Sigmoid colon (tissue), 4 donors: ENCODE results near the gene SLC9B2.

ENCODE experiments used
- CTCF ChIP-seq, 4 experiments: fragments of 450-650 bp in 3 of 4; fragments of 200-600 bp in 1 of 4; IDR thresholded peaks; one replicate each; pipeline ENCODE4 v1.5.1; 2016 to 2019; ENCODE audit warnings: antibody characterized with exemption in 4 of 4, mild to moderate bottlenecking in 3 of 4, moderate library complexity in 2 of 4
- EP300 ChIP-seq, 4 donors: sonication (generic); formaldehyde crosslinking; IDR thresholded peaks; one replicate each; pipeline ENCODE4 v1.6.1; 2017; ENCODE audit warnings: antibody characterized with exemption in 4 of 4
- POLR2A ChIP-seq, 2 donors: fragments of 450-650 bp; IDR thresholded peaks; one replicate each; pipeline ENCODE4 v1.6.1; 2016; ENCODE audit warnings: antibody characterized with exemption in 2 of 2, mild to moderate bottlenecking in 2 of 2, moderate library complexity in 2 of 2
- POLR2AphosphoS5 ChIP-seq, 4 donors: sonication (generic); formaldehyde crosslinking; IDR thresholded peaks; one replicate each; pipeline ENCODE4 v1.6.1; 2017; ENCODE audit warnings: antibody characterized with exemption in 4 of 4

- no peak for TF ChIP-seq EP300 (IDR thresholded peaks at IDR 0.05)
- TF ChIP-seq CTCF (IDR thresholded peaks at IDR 0.05), result no peak
- TF ChIP-seq POLR2A (IDR thresholded peaks at IDR 0.05), result no peak
- TF ChIP-seq POLR2AphosphoS5 (IDR thresholded peaks at IDR 0.05), result no peak
These were observed 41.6 kb upstream of the SLC9B2 start for GRCh38 chr4:103118166-103118565.
